Mucosa of stomach (tissue), 1 donor: ENCODE data around the gene ADSS2.

Experiments
- H3K27me3 ChIP-seq: one replicate; pipeline ENCODE4 v1.7.0; 2013; ENCODE audit warnings: mild to moderate bottlenecking, low read length; ENCODE audit not compliant: control insufficient read depth, insufficient read depth
- H3K36me3 ChIP-seq: one replicate; pipeline ENCODE4 v1.7.0; 2013; ENCODE audit warnings: low read length; ENCODE audit not compliant: control insufficient read depth, insufficient read depth
- H3K4me1 ChIP-seq: one replicate; pipeline ENCODE4 v1.7.0; 2013; ENCODE audit warnings: mild to moderate bottlenecking, low read length; ENCODE audit not compliant: control insufficient read depth, insufficient read depth
- H3K4me3 ChIP-seq: one replicate; pipeline ENCODE4 v1.7.0; 2013; ENCODE audit warnings: low read length
- H3K9ac ChIP-seq: one replicate; pipeline ENCODE4 v1.7.0; 2013; ENCODE audit warnings: mild to moderate bottlenecking, low read length, moderate library complexity
- H3K9me3 ChIP-seq: one replicate; pipeline ENCODE4 v1.7.0; 2013; ENCODE audit warnings: mild to moderate bottlenecking, low read length, moderate library complexity; ENCODE audit not compliant: control insufficient read depth
- donor health status: Pancreatic carcinoma.

ADSS2 gene

GRCh38 chr1:244439391-244440032 lies 12.2 kb downstream of the ADSS2 start:
- no peak overlapping the region for H3K9ac ChIP-seq
- no peaks in the 10 kb centered on the region for H3K27me3 ChIP-seq

DNA sequence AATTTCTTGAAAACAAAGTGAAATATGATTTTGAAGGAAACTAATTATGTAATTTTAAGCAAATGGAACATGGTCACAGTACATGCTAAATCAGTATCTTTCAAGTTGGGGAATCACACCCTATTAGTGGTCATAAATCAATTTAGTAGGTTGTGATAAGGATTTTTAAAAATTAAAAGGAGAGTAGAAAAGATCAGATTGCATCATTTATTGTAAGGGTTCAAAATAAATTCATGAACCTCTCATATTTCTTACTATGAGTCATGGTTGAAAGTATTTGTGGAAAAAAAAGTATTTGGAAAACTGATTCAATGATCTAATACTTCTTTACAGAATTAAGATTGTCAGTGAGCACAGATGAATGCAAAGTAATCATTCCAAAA lies 14.6 kb downstream of the ADSS2 start:
- H3K9ac ChIP-seq = no peak overlapping the region
- no peaks in the 10 kb centered on the region for H3K27me3 ChIP-seq
- H3K36me3 ChIP-seq = no peaks in the 10 kb centered on the region
- no peaks in the 10 kb centered on the region for H3K9me3 ChIP-seq
- no peak overlapping the region for H3K4me3 ChIP-seq
- H3K4me1 ChIP-seq = peaks cover 6% of the 10 kb centered on the region

More at GRCh38 chr1:244439391-244440032, 12.2 kb downstream of the ADSS2 start:
- Histone ChIP-seq H3K9me3 (no peaks in the 10 kb centered on the region), H3K4me3 (no peak overlapping the region), H3K4me1 (peaks cover 6% of the 10 kb centered on the region), H3K36me3 (no peaks in the 10 kb centered on the region)

- Histone ChIP-seq H3K4me1 (peaks cover 6% of the 10 kb centered on the region), H3K27me3 (no peaks in the 10 kb centered on the region), H3K4me3 (no peak overlapping the region), H3K9ac (no peak overlapping the region), H3K36me3 (no peaks in the 10 kb centered on the region), H3K9me3 (no peaks in the 10 kb centered on the region)
These were observed 15.2 kb downstream of the ADSS2 start for GRCh38 chr1:244436336-244437085.

DNA sequence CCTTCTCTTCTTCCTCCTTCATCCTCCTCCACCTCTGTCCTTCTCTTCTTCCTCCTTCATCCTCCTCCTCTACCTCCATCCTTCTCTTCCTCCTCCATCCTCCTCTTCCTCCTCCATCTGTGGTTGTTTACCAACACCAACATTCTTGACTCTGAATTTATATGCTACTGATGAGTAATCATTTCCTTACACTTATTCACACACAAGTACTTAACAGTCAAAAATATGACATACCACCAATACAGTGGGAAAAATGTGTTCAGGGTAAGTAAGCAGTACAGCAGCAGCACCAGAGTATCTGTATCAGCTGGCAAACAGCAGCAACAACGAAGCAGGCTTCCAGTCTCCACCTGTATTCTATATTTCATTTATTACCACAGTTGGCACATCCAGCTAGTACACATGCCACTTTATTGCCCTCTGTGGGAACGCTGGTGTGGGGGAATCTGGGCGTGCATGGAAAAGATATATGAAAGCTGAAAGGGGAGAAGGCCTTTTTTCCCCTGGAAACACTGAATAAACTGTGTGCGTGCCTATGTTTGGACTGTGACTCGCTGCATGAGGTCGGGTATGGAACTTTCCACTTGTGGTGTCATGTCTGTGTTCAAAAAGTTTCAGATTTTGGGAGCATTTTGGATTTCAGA lies 16.0 kb downstream of the ADSS2 start:
- Histone ChIP-seq H3K4me3 (no peak overlapping the region), H3K9ac (no peak overlapping the region), H3K27me3 (no peaks in the 10 kb centered on the region), H3K9me3 (no peaks in the 10 kb centered on the region), H3K4me1 (peaks cover 6% of the 10 kb centered on the region), H3K36me3 (no peaks in the 10 kb centered on the region)

- H3K9ac ChIP-seq = no peak overlapping the region
- no peaks in the 10 kb centered on the region for H3K4me1 ChIP-seq
- H3K27me3 ChIP-seq = no peaks in the 10 kb centered on the region
- H3K4me3 ChIP-seq = no peak overlapping the region
- no peaks in the 10 kb centered on the region for H3K36me3 ChIP-seq
- no peaks in the 10 kb centered on the region for H3K9me3 ChIP-seq
These were observed 20.5 kb downstream of the ADSS2 start for GRCh38 chr1:244431166-244431565.

- Histone ChIP-seq H3K9ac (no peak overlapping the region), H3K4me1 (no peaks in the 10 kb centered on the region), H3K9me3 (no peaks in the 10 kb centered on the region), H3K36me3 (no peaks in the 10 kb centered on the region), H3K27me3 (no peaks in the 10 kb centered on the region), H3K4me3 (no peak overlapping the region)
These were observed 21.9 kb downstream of the ADSS2 start for GRCh38 chr1:244429818-244430217.

DNA sequence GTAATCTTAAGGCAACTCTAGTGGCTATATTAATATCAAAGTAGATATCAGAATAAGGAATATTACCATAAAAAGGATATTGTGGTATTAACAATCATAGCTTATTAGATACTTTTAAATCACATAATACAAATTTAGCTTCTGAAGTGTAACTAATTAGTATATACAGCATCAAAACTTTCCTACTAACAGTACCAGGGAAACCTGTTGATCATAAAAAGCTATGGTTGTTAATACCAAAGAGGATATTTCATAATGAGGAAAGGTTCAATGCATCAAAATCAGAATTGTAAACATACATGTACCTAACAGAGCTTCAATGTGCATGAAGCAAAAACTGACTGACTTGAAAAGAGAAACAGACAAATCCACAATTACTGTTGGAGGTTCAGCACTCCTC lies 24.1 kb downstream of the ADSS2 start:
- no peaks in the 10 kb centered on the region for H3K36me3 ChIP-seq
- H3K9me3 ChIP-seq = no peaks in the 10 kb centered on the region
- no peak overlapping the region for H3K4me3 ChIP-seq
- no peak overlapping the region for H3K9ac ChIP-seq
- no peaks in the 10 kb centered on the region for H3K27me3 ChIP-seq
- H3K4me1 ChIP-seq = no peaks in the 10 kb centered on the region

GRCh38 chr1:244424649-244425334 lies 26.9 kb downstream of the ADSS2 start:
- H3K9ac ChIP-seq = no peak overlapping the region
- H3K4me1 ChIP-seq = no peaks in the 10 kb centered on the region
- no peaks in the 10 kb centered on the region for H3K9me3 ChIP-seq
- no peaks in the 10 kb centered on the region for H3K36me3 ChIP-seq
- no peak overlapping the region for H3K4me3 ChIP-seq
- H3K27me3 ChIP-seq = no peaks in the 10 kb centered on the region

DNA sequence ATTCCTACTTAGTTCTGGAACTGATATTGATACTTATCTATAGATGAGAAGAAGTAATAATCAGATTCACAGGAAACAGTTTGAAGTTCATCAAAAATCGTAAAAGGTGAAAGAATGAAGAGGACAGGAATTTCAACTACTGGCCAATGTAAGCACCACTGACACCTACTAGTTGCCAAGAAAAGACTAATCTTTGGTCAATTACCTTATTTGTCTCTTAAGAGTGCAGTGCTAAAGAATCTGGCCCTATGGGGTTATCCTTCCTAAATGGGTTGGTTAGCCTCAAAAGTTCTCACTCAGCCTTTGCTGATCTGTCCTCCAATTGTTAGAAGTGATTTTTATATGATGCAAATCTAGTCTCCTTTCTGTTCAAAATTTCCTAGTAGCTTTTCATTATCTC lies 29.5 kb downstream of the ADSS2 start:
- Histone ChIP-seq H3K27me3 (no peaks in the 10 kb centered on the region), H3K4me1 (no peaks in the 10 kb centered on the region), H3K36me3 (peaks cover 1% of the 10 kb centered on the region), H3K4me3 (no peak overlapping the region), H3K9me3 (no peaks in the 10 kb centered on the region), H3K9ac (no peak overlapping the region)

- no peaks in the 10 kb centered on the region for H3K9me3 ChIP-seq
- H3K27me3 ChIP-seq = no peaks in the 10 kb centered on the region
- H3K4me1 ChIP-seq = no peaks in the 10 kb centered on the region
- H3K36me3 ChIP-seq = peaks cover 11% of the 10 kb centered on the region
- no peak overlapping the region for H3K9ac ChIP-seq
- H3K4me3 ChIP-seq = no peak overlapping the region
These were observed 32.7 kb downstream of the ADSS2 start for GRCh38 chr1:244419024-244419423.

- peaks cover 11% of the 10 kb centered on the region for H3K36me3 ChIP-seq
- no peak overlapping the region for H3K9ac ChIP-seq
- H3K4me3 ChIP-seq = no peak overlapping the region
- H3K27me3 ChIP-seq = no peaks in the 10 kb centered on the region
- H3K9me3 ChIP-seq = no peaks in the 10 kb centered on the region
- H3K4me1 ChIP-seq = no peaks in the 10 kb centered on the region
These were observed 37.2 kb downstream of the ADSS2 start for GRCh38 chr1:244414543-244414942.

GRCh38 chr1:244413736-244414135 lies 38.0 kb downstream of the ADSS2 start:
- H3K9ac ChIP-seq = no peak overlapping the region
- H3K27me3 ChIP-seq = no peaks in the 10 kb centered on the region
- H3K4me3 ChIP-seq = no peak overlapping the region
- H3K4me1 ChIP-seq = no peaks in the 10 kb centered on the region
- H3K36me3 ChIP-seq = peaks cover 11% of the 10 kb centered on the region
- no peaks in the 10 kb centered on the region for H3K9me3 ChIP-seq
